GM21360 (cell line): ENCODE measurements around the gene HACD2.
"Not testable (repeated sequence)": the region's sequence is repeated elsewhere in the genome, so short reads cannot be mapped to it uniquely, and the experiment has no call there.

ENCODE experiments used
- ATAC-seq: cut with Tn5 transposase; IDR thresholded peaks from one replicate; pipeline ENCODE4 v1.9.1; 2021; ENCODE audit warnings: mild to moderate bottlenecking, moderate library complexity; ENCODE audit not compliant: unreplicated experiment

Gene HACD2

GRCh38 chr3:123611674-123612073 lies 26.8 kb upstream of the HACD2 start:
- ATAC-seq = not testable (repeated sequence)

GRCh38 chr3:123611082-123611481 lies 26.2 kb upstream of the HACD2 start:
- ATAC-seq = no peak

GRCh38 chr3:123610331-123610730 lies 25.5 kb upstream of the HACD2 start:
- peak; percentile 75 for ATAC-seq

GRCh38 chr3:123609063-123609462 lies 24.2 kb upstream of the HACD2 start:
- ATAC-seq = no peak

- no peak for ATAC-seq
Observed at GRCh38 chr3:123608263-123608937, 23.5 kb upstream of the HACD2 start.

- ATAC-seq = no peak
Observed at GRCh38 chr3:123606527-123606926, 21.7 kb upstream of the HACD2 start.

- no peak for ATAC-seq
Observed at GRCh38 chr3:123605789-123606234, 21.0 kb upstream of the HACD2 start.

GRCh38 chr3:123603153-123603552 lies 18.3 kb upstream of the HACD2 start:
- ATAC-seq = not testable (repeated sequence)

GRCh38 chr3:123602325-123602724 lies 17.5 kb upstream of the HACD2 start:
- ATAC-seq = no peak

- ATAC-seq = not testable (repeated sequence)
Observed at GRCh38 chr3:123600863-123601262, 16.0 kb upstream of the HACD2 start.

- no peak for ATAC-seq
Observed at GRCh38 chr3:123597561-123597960, 12.7 kb upstream of the HACD2 start.

GRCh38 chr3:123595396-123596180 lies 10.7 kb upstream of the HACD2 start:
- no peak for ATAC-seq

GRCh38 chr3:123593381-123593780 lies 8.5 kb upstream of the HACD2 start:
- ATAC-seq = no peak

GRCh38 chr3:123590685-123591450 lies 6.0 kb upstream of the HACD2 start:
- no peak for ATAC-seq

GRCh38 chr3:123587401-123587800 lies 2.5 kb upstream of the HACD2 start:
- no peak for ATAC-seq

GRCh38 chr3:123586968-123587367 lies 2.1 kb upstream of the HACD2 start:
- no peak for ATAC-seq

GRCh38 chr3:123586131-123586530 lies 1.3 kb upstream of the HACD2 start:
- no peak for ATAC-seq

GRCh38 chr3:123584284-123584987 lies 417 bp downstream of the HACD2 start:
- peak; percentile 21 for ATAC-seq

GRCh38 chr3:123583561-123583960 lies 1.3 kb downstream of the HACD2 start:
- ATAC-seq = no peak

GRCh38 chr3:123582315-123582714 lies 2.5 kb downstream of the HACD2 start:
- no peak for ATAC-seq

- ATAC-seq = no peak
Observed at GRCh38 chr3:123576122-123576521, 8.7 kb downstream of the HACD2 start.
